NOMO-1 (cell line): Measurements from ENCODE around the gene LIPG.
"Not testable (repeated sequence)": the region's sequence is repeated elsewhere in the genome, so short reads cannot be mapped to it uniquely, and the experiment has no call there.

Experiments
- DNase-seq, 2 experiments: peaks; one replicate each; lab custom pipeline; 2025; ENCODE audit not compliant: unreplicated experiment in 2 of 2; lab: John Stamatoyannopoulos, UW

The LIPG gene

GRCh38 chr18:49561289-49562193 is at the start of gene LIPG:
TSS of gene LIPG (plus strand) at chr18:49562057. CDS start at chr18:49562309, 252 bp downstream.
- peak; percentile 70 to 80 for DNase-seq

- not testable (repeated sequence) for DNase-seq
These were observed 49.0 kb upstream of the LIPG start for GRCh38 chr18:49512876-49513275.

GRCh38 chr18:49514577-49514976 is 47.3 kb upstream of the LIPG start:
- DNase-seq, result no peak

- DNase-seq, result not testable (repeated sequence)
These were observed 46.9 kb upstream of the LIPG start for GRCh38 chr18:49515003-49515402.

GRCh38 chr18:49515516-49515915 is 46.3 kb upstream of the LIPG start:
- DNase-seq, result no peak

GRCh38 chr18:49517483-49517882 is 44.4 kb upstream of the LIPG start:
- no peak for DNase-seq

- DNase-seq, result no peak
These were observed 42.5 kb upstream of the LIPG start for GRCh38 chr18:49519101-49519971.

GRCh38 chr18:49520661-49521145 is 41.2 kb upstream of the LIPG start:
- DNase-seq, result no peak

GRCh38 chr18:49521216-49521835 is 40.5 kb upstream of the LIPG start:
- DNase-seq, result no peak

GRCh38 chr18:49523580-49524093 is 38.2 kb upstream of the LIPG start:
- not testable (repeated sequence) for DNase-seq

GRCh38 chr18:49524349-49524748 is 37.5 kb upstream of the LIPG start:
- DNase-seq, result no peak

GRCh38 chr18:49524951-49525350 is 36.9 kb upstream of the LIPG start:
- DNase-seq, result no peak

- DNase-seq, result no peak
These were observed 35.9 kb upstream of the LIPG start for GRCh38 chr18:49525981-49526380.

- DNase-seq, result no peak
These were observed 34.1 kb upstream of the LIPG start for GRCh38 chr18:49527631-49528327.

- no peak for DNase-seq
These were observed 32.3 kb upstream of the LIPG start for GRCh38 chr18:49529596-49529995.

- peak; percentile 48 to 68 for DNase-seq
These were observed 30.1 kb upstream of the LIPG start for GRCh38 chr18:49531678-49532153.

GRCh38 chr18:49534846-49535601 is 26.8 kb upstream of the LIPG start:
- DNase-seq, result no peak

GRCh38 chr18:49537232-49537896 is 24.5 kb upstream of the LIPG start:
- no peak for DNase-seq

GRCh38 chr18:49544362-49544761 is 17.5 kb upstream of the LIPG start:
- no peak for DNase-seq
